WERI-Rb-1 (cell line): ENCODE results near the gene BCDIN3D.

Source experiments
- DNase-seq: peaks from one replicate; pipeline ENCODE4 v3.0.0-alpha.2; 2020
- H3K27ac ChIP-seq: fragments of 250-450 bp; sonication (Bioruptor Pico); 2 replicates; pipeline ENCODE4 v1.5.1; 2020; ENCODE audit warnings: mild to moderate bottlenecking, moderate library complexity
- H3K27me3 ChIP-seq: fragments of 250-450 bp; sonication (Bioruptor Pico); 2 replicates; pipeline ENCODE4 v1.5.1; 2021; ENCODE audit warnings: mild to moderate bottlenecking, low read depth, moderate library complexity; ENCODE audit not compliant: insufficient read depth, severe bottlenecking
- H3K36me3 ChIP-seq: fragments of 250-450 bp; sonication (Bioruptor Pico); 2 replicates; pipeline ENCODE4 v1.5.1; 2020; ENCODE audit warnings: mild to moderate bottlenecking, moderate library complexity
- H3K4me3 ChIP-seq: 2 replicates; pipeline ENCODE4 v1.5.1; 2011; ENCODE audit warnings: low read depth, mild to moderate bottlenecking, control low read depth, low read length
- H3K9me3 ChIP-seq: fragments of 250-450 bp; sonication (Bioruptor Pico); 2 replicates; pipeline ENCODE4 v1.5.1; 2021; ENCODE audit warnings: mild to moderate bottlenecking, moderate library complexity; ENCODE audit not compliant: severe bottlenecking
- CTCF ChIP-seq: IDR thresholded peaks from 2 replicates; pipeline ENCODE4 v1.5.1; 2011; ENCODE audit warnings: low read depth, mild to moderate bottlenecking, control low read depth, inconsistent platforms, low read length

Gene BCDIN3D

GRCh38 chr12:49803693-49804450 is 39.0 kb downstream of the BCDIN3D start:
- Histone ChIP-seq H3K36me3 (no peaks in the 10 kb centered on the region), H3K4me3 (no peak overlapping the region), H3K27ac (no peak overlapping the region), H3K27me3 (no peaks in the 10 kb centered on the region), H3K9me3 (no peaks in the 10 kb centered on the region)
- TF ChIP-seq CTCF: no peak
- DNase-seq: no peak

GRCh38 chr12:49801141-49802063 is 41.5 kb downstream of the BCDIN3D start:
- TF ChIP-seq CTCF: no peak
- Histone ChIP-seq H3K27ac (no peak overlapping the region), H3K36me3 (peaks cover 5% of the 10 kb centered on the region), H3K9me3 (no peaks in the 10 kb centered on the region), H3K4me3 (no peak overlapping the region), H3K27me3 (no peaks in the 10 kb centered on the region)
- DNase-seq: no peak

- Histone ChIP-seq H3K27ac (no peak overlapping the region), H3K9me3 (no peaks in the 10 kb centered on the region), H3K27me3 (no peaks in the 10 kb centered on the region), H3K4me3 (no peak overlapping the region), H3K36me3 (peaks cover 5% of the 10 kb centered on the region)
- TF ChIP-seq CTCF: no peak
- no peak for DNase-seq
These were observed 42.3 kb downstream of the BCDIN3D start for GRCh38 chr12:49800421-49801140.

- no peak for TF ChIP-seq CTCF
- Histone ChIP-seq H3K27ac (no peak overlapping the region; the same call in 1 of the 2 replicates), H3K9me3 (no peaks in the 10 kb centered on the region), H3K27me3 (no peaks in the 10 kb centered on the region), H3K36me3 (peaks cover 5% of the 10 kb centered on the region), H3K4me3 (no peak overlapping the region)
- DNase-seq: no peak
These were observed 44.0 kb downstream of the BCDIN3D start for GRCh38 chr12:49798934-49799333.

GRCh38 chr12:49798248-49798647 is 44.7 kb downstream of the BCDIN3D start:
- Histone ChIP-seq H3K27me3 (no peaks in the 10 kb centered on the region), H3K9me3 (no peaks in the 10 kb centered on the region), H3K4me3 (no peak overlapping the region), H3K36me3 (peaks cover 5% of the 10 kb centered on the region), H3K27ac (peak overlapping the region; percentile 22; the same call in 1 of the 2 replicates)
- TF ChIP-seq CTCF: no peak
- no peak for DNase-seq
